B cell (primary cell): ENCODE data around the gene TSFM. TPM values are rescaled to one million over a fixed set of nuclear protein-coding genes. Genes with fewer than 3 reads are reported as not detected.

ENCODE experiments used
- ATAC-seq: fragments of 200-7000 bp; cut with Tn5 transposase; one replicate; pipeline ENCODE4 v1.10.0; 2021; ENCODE audit warnings: low read depth, mild to moderate bottlenecking, moderate number of reproducible peaks, moderate library complexity
- CTCF ChIA-PET: fragments of 350-600 bp; sonication (Branson Sonifier 250); formaldehyde crosslinking; loops from one replicate; lab custom pipeline; 2021; ENCODE audit warnings: antibody characterized with exemption, inconsistent platforms; lab: Charles Lee
- POLR2A ChIA-PET: fragments of 350-600 bp; sonication (Branson Sonifier 250); formaldehyde crosslinking; loops from one replicate; lab custom pipeline; 2021; ENCODE audit warnings: antibody characterized with exemption; lab: Charles Lee
- DNase-seq: peaks from one replicate; pipeline ENCODE4 v3.0.0; 2013
- H2AFZ ChIP-seq: 2 replicates; pipeline ENCODE4 v1.6.1; 2012; ENCODE audit warnings: mild to moderate bottlenecking, low read depth, low read length; ENCODE audit not compliant: insufficient read depth, poor library complexity, severe bottlenecking
- H3K27ac ChIP-seq, 2 donors: 1 replicate in 1 of 2; 2 replicates in 1 of 2; pipeline ENCODE4 v1.5.1; 2012 to 2013; ENCODE audit warnings: low read length in 2 of 2, mild to moderate bottlenecking in 2 of 2, moderate library complexity in 1 of 2
- H3K27me3 ChIP-seq, 4 experiments: fragments of 200-600 bp in 1 of 4; sonication (generic) in 1 of 4; replicated peaks in 1 of 4; 1 replicate in 2 of 4; 2 replicates in 2 of 4; pipeline versions ENCODE4 v1.6.1 to v1.7.0; 2013 to 2016; ENCODE audit warnings: low read length in 3 of 4, mild to moderate bottlenecking in 2 of 4, mixed read lengths in 1 of 4, moderate library complexity in 1 of 4; ENCODE audit not compliant: insufficient read depth in 4 of 4, control insufficient read depth in 3 of 4; ENCODE audit errors: control extremely low read depth in 1 of 4
- H3K36me3 ChIP-seq, 2 experiments: replicated peaks in 1 of 2; 1 replicate in 1 of 2; 2 replicates in 1 of 2; pipeline versions ENCODE4 v1.6.1 to v1.7.1; 2013; ENCODE audit warnings: low read length in 1 of 2; ENCODE audit not compliant: insufficient read depth in 2 of 2, control insufficient read depth in 1 of 2; ENCODE audit errors: control extremely low read depth in 1 of 2, extremely low read depth in 1 of 2
- H3K4me1 ChIP-seq, 2 donors: fragments of 200-600 bp in 1 of 2; sonication (generic) in 1 of 2; 1 replicate in 1 of 2; 2 replicates in 1 of 2; pipeline versions ENCODE4 v1.5.1 to v1.6.1; 2013 to 2017; ENCODE audit warnings: low read length in 2 of 2; ENCODE audit not compliant: control insufficient read depth in 2 of 2, insufficient read depth in 2 of 2
- H3K4me2 ChIP-seq: replicated peaks from 2 replicates; pipeline ENCODE3; 2012; ENCODE audit warnings: mild to moderate bottlenecking, low read depth, low read length; ENCODE audit not compliant: poor library complexity, severe bottlenecking
- H3K4me3 ChIP-seq, 5 experiments: fragments of 200-600 bp in 1 of 5; sonication (generic) in 1 of 5; 1 replicate in 3 of 5; 2 replicates in 2 of 5; pipeline versions ENCODE4 v1.5.1 to v1.7.0; 2011 to 2016; ENCODE audit warnings: low read length in 4 of 5, mild to moderate bottlenecking in 4 of 5, low read depth in 2 of 5, control low read depth in 1 of 5, moderate library complexity in 1 of 5; ENCODE audit not compliant: insufficient read depth in 1 of 5; ENCODE audit errors: control extremely low read depth in 1 of 5, extremely low read depth in 1 of 5
- H3K79me2 ChIP-seq: fragments of 200-600 bp; sonication (generic); one replicate; pipeline ENCODE4 v1.6.0; 2016; ENCODE audit warnings: low read length; ENCODE audit not compliant: control insufficient read depth, insufficient read depth
- H3K9ac ChIP-seq: fragments of 200-600 bp; sonication (generic); 2 replicates; pipeline ENCODE4 v1.6.1; 2017; ENCODE audit warnings: mild to moderate bottlenecking, low read length, moderate library complexity
- H3K9me3 ChIP-seq, 3 donors: one replicate each; pipeline versions ENCODE4 v1.6.1 to v1.7.1; 2013; ENCODE audit warnings: low read length in 2 of 3; ENCODE audit not compliant: control insufficient read depth in 2 of 3, insufficient read depth in 1 of 3; ENCODE audit errors: control extremely low read depth in 1 of 3
- H4K20me1 ChIP-seq: 2 replicates; pipeline ENCODE4 v1.6.0; 2012; ENCODE audit warnings: mild to moderate bottlenecking, low read length; ENCODE audit not compliant: insufficient read depth, control insufficient read depth, poor library complexity, severe bottlenecking
- H3K27ac Mint-ChIP-seq: one replicate; pipeline ENCODE4 v1.8.0; 2021; ENCODE audit warnings: mixed read lengths
- H3K27me3 Mint-ChIP-seq: one replicate; pipeline ENCODE4 v1.8.0; 2021; ENCODE audit warnings: mixed read lengths
- H3K4me1 Mint-ChIP-seq: one replicate; pipeline ENCODE4 v1.8.0; 2021; ENCODE audit warnings: mixed read lengths
- H3K4me3 Mint-ChIP-seq: one replicate; pipeline ENCODE4 v1.8.0; 2021; ENCODE audit warnings: mixed read lengths
- H3K9me3 Mint-ChIP-seq: one replicate; pipeline ENCODE4 v1.8.0; 2022; ENCODE audit warnings: mixed read lengths; ENCODE audit not compliant: insufficient read depth
- EZH2 ChIP-seq: IDR thresholded peaks from 2 replicates; pipeline ENCODE4 v1.6.1; 2012; ENCODE audit warnings: borderline replicate concordance, low read depth, mild to moderate bottlenecking, moderate library complexity, low read length; ENCODE audit not compliant: insufficient read depth, poor library complexity, severe bottlenecking
- WGBS: methylation state at CpG from one replicate; pipeline ENCODE4 v1.1.5; 2013; ENCODE audit warnings: missing lambda C conversion rate; ENCODE audit not compliant: insufficient coverage; 5-methylcytosine and 5-hydroxymethylcytosine counted together
- intact Hi-C: fragments of 100-400 bp; cut with micrococcal nuclease; formaldehyde crosslinking; loops from one replicate; pipeline ENCODE4 v1.10.0; 2022
- polyA plus RNA-seq: library from polyadenylated mRNA; depleted of rRNA; stranded (reverse); fragments of >200 nt; gene quantifications from 2 replicates; pipeline ENCODE4 v1.2.3, GENCODE V29; 2012
- total RNA-seq, 2 donors: library from RNA; stranded (reverse); fragments of 120-200 nt in 1 of 2; gene quantifications; 1 replicate in 1 of 2; 2 replicates in 1 of 2; pipeline versions ENCODE4 v1.2.3 to v1.2.4, GENCODE V29; 2013 to 2022
- TF ChIP-seq, protein P1 (sequence below): fragments of 200-600 bp; IDR thresholded peaks from one replicate; pipeline ENCODE4 v1.8.0; 2022; ENCODE audit warnings: antibody characterized with exemption, mild to moderate bottlenecking

Gene TSFM
- total and polyA plus RNA-seq, 2 donors (not counting 1 experiment from before 2014, with no cell fraction given) = 5.6 to 20.9 TPM

DNA sequence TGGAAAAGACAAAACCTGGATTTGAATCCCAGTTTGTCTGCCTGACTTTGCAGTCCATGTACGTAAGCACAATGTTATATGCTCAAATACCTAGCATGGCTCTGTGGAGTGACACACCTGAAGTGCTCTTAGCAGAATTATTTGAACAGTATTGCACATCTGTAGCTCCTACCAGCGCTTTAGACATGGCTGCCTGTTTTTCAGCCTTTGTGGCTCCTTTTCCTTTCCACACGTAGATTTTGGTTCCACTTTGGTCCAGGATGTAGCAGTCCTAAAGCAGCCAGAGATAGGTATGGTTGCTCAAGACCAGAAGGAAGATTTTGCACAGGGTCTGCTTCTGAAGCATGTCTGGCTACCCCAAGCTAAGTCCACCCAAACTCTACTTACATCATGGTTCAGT, 26.8 kb downstream of the TSFM start:
- ChIA-PET POLR2A (no interaction called here), CTCF (no interaction called here)
- Histone ChIP-seq H3K9me3 (no peaks in the 10 kb centered on the region), H3K4me2 (no peak overlapping the region), H4K20me1 (no peaks in the 10 kb centered on the region), H2AFZ (no peak overlapping the region), H3K27me3 (no peaks in the 10 kb centered on the region), H3K27ac (no peak overlapping the region), H3K79me2 (no peaks in the 10 kb centered on the region), H3K36me3 (peaks cover 0 to 20% of the 10 kb centered on the region in 2 experiments), H3K9ac (no peak overlapping the region), H3K4me3 (no peak overlapping the region), H3K4me1 (no peaks in the 10 kb centered on the region)
- Mint-ChIP-seq H3K27me3 (no peaks in the 10 kb centered on the region), H3K4me3 (no peak overlapping the region), H3K9me3 (no peaks in the 10 kb centered on the region), H3K27ac (no peak overlapping the region), H3K4me1 (no peaks in the 10 kb centered on the region)
- intact Hi-C loops = no loop called here
- TF ChIP-seq, protein P1, sequence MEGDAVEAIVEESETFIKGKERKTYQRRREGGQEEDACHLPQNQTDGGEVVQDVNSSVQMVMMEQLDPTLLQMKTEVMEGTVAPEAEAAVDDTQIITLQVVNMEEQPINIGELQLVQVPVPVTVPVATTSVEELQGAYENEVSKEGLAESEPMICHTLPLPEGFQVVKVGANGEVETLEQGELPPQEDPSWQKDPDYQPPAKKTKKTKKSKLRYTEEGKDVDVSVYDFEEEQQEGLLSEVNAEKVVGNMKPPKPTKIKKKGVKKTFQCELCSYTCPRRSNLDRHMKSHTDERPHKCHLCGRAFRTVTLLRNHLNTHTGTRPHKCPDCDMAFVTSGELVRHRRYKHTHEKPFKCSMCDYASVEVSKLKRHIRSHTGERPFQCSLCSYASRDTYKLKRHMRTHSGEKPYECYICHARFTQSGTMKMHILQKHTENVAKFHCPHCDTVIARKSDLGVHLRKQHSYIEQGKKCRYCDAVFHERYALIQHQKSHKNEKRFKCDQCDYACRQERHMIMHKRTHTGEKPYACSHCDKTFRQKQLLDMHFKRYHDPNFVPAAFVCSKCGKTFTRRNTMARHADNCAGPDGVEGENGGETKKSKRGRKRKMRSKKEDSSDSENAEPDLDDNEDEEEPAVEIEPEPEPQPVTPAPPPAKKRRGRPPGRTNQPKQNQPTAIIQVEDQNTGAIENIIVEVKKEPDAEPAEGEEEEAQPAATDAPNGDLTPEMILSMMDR = no peak
- no peak for TF ChIP-seq EZH2
- WGBS = 96% methylated on average over 3 of the region's 3 CpGs
- DNase-seq = no peak
- no peak for ATAC-seq

DNA sequence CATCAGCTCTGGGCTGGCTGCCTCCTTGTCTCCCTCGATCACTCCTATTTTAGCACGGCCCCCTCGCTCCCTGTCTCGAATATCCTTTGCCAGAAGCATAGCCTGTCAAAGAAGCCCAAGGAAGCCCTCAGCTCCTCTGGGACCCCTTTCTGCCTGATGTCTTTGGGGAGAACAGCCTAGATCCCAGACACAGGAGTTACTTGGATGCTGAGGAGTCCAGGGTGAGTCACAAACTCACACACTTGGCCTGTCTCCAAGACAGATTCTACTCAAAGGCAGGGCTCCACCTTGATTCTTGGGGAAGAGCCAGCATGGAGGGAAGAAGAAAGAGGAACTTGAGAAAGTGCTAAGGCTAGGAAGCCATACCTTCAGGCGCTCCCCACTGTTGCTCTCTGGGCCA, 27.9 kb downstream of the TSFM start:
- Histone ChIP-seq H3K79me2 (no peaks in the 10 kb centered on the region), H3K4me1 (no peaks in the 10 kb centered on the region), H3K4me3 (no peak overlapping the region), H3K27me3 (no peaks in the 10 kb centered on the region), H4K20me1 (no peaks in the 10 kb centered on the region), H3K36me3 (peaks cover 0 to 20% of the 10 kb centered on the region in 2 experiments), H3K9me3 (no peaks in the 10 kb centered on the region), H3K9ac (no peak overlapping the region), H2AFZ (no peak overlapping the region), H3K27ac (no peak overlapping the region), H3K4me2 (no peak overlapping the region)
- Mint-ChIP-seq H3K4me3 (no peak overlapping the region), H3K27ac (no peak overlapping the region), H3K4me1 (no peaks in the 10 kb centered on the region), H3K27me3 (no peaks in the 10 kb centered on the region), H3K9me3 (no peaks in the 10 kb centered on the region)
- ChIA-PET POLR2A (no interaction called here), CTCF (no interaction called here)
- DNase-seq (no peak), ATAC-seq (no peak)
- WGBS = 96% methylated on average over 4 of the region's 5 CpGs
- intact Hi-C loops = no loop called here
- no peak for TF ChIP-seq EZH2
- TF ChIP-seq, protein P1 = no peak
